Activated CD4-positive, alpha-beta T cell treated with anti-CD3 and anti-CD28 coated beads, Interleukin-2, amount 50 U/mL, for 1 hour (primary cell): ENCODE measurements around the gene DPP7.

Experiments
- DNase-seq: peaks from one replicate; pipeline ENCODE4 v3.0.0-alpha.2; 2020

DPP7 gene

DNA sequence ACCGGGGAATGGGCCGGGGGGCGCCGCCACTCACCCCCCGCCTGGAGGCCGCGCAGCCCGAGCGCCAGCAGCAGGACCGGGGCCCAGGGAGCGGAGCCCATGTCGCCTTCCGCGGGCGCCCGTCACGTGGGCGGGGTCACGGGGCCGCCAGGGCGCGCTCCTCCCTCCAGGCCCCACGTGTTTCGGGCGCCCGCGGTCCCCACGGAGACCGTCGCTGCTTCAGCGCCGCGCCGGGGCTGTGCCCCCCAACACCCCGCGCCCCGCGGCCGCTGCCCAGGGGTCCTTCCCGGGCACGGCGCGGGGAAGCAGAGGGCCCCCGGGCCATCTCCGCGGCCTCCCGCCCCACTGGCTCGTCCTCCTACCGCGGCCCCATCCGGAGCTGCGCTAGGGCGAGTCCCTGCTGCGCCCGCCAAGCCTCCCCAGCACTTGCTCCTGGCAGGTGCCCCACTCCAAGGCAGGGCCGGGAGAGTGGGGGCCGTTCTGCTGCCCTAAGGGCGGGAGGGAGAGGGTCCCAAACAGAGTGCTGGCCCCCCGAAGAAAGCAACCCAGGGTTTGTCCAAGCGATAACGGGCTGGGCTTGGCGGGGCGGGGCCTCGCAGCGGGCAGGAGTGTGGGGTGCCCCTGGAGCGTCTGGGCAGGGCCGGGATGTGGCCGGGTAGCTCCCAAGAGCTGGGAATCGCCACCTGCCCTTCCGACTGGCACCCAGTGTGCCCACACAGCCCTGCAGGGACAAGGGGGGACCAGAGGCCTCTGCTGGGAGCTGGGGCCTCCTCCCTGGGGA lies at the start of gene DPP7:
Gene DPP7, minus strand, starts transcription at position 121 of the 781 bp plus-strand sequence. Its CDS starts 20 bp downstream, at position 101.
- DNase-seq: peak; percentile 77

GRCh38 chr9:137163805-137164204 lies 49.3 kb upstream of the DPP7 start:
- no peak for DNase-seq

- DNase-seq: no peak
These were observed 48.8 kb upstream of the DPP7 start for GRCh38 chr9:137163365-137163715.

DNA sequence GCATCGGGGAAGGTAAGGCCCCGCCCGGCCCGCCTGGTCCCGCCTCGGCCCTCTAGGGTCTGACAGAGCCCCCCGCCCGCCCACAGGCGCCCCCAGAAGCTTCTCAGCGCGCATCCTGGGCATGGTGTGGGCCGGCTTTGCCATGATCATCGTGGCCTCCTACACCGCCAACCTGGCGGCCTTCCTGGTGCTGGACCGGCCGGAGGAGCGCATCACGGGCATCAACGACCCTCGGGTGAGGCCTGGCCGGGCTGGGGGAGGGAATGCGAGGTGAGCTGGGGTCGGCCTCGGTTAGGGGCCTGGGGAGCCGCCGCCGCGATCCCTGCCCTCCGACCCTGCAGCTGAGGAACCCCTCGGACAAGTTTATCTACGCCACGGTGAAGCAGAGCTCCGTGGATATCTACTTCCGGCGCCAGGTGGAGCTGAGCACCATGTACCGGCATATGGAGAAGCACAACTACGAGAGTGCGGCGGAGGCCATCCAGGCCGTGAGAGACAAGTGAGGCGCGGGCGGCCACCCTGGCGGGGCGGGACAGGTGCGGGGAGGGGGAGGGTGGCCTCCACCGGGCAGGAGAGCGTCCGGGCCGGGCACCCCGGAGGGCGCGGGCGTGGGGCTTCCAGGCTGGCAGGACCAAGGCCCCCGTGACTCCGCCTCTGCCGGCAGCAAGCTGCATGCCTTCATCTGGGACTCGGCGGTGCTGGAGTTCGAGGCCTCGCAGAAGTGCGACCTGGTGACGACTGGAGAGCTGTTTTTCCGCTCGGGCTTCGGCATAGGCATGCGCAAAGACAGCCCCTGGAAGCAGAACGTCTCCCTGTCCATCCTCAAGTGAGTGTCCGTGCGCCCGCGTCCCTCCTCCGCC lies 48.2 kb upstream of the DPP7 start:
- DNase-seq: no peak

DNA sequence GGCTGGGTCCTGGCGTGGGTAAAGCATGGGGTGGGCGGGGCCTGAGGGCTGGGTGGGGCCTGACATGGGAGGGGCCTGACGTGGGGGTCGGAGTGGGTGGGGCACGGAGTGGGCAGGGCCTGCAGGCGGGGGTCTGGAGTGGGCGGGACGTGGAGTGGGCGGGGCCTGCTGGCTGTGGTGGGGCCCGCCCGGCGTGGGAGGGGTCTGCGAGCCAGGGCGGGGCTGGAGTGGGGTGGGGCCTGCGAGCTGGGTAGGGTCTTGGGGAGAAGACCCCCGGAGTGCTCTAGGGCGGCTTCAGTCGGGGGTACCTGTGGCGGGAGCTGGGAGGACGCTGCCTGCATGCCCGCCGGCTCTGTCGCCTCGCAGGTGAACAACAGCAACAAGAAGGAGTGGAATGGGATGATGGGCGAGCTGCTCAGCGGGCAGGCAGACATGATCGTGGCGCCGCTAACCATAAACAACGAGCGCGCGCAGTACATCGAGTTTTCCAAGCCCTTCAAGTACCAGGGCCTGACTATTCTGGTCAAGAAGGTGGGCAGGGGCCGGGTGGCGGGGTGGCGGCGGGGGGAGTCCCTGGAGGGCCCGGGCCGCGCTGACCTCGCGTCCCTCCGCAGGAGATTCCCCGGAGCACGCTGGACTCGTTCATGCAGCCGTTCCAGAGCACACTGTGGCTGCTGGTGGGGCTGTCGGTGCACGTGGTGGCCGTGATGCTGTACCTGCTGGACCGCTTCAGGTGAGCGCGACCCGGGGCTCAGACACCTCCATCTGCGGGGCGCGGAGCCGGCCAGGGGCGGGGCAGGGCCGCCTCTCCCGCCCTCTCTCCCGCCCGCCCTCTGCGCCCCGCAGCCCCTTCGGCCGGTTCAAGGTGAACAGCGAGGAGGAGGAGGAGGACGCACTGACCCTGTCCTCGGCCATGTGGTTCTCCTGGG lies 47.3 kb upstream of the DPP7 start:
- DNase-seq: no peak

GRCh38 chr9:137160716-137161557 lies 46.4 kb upstream of the DPP7 start:
- DNase-seq: no peak

DNA sequence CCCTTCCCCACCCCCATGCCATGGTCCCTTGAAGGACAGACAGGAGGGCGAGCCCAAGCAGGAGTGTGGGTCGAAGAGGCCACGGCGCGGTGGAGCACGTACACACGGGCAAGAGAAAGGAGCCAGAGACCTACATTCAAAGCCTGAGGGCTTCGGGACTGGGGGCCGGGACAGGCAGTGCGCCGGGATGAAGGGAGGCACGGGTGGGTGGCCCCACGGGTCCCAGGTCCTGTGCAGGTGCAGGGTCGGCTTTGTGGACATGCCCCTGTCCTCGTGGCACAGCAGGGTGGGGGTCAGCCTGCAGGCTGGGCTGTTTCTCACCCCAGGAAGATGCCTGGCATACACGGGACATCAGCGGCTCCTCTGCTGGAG lies 45.5 kb upstream of the DPP7 start:
- no peak for DNase-seq

GRCh38 chr9:137159105-137160053 lies 44.8 kb upstream of the DPP7 start:
- DNase-seq: no peak

DNA sequence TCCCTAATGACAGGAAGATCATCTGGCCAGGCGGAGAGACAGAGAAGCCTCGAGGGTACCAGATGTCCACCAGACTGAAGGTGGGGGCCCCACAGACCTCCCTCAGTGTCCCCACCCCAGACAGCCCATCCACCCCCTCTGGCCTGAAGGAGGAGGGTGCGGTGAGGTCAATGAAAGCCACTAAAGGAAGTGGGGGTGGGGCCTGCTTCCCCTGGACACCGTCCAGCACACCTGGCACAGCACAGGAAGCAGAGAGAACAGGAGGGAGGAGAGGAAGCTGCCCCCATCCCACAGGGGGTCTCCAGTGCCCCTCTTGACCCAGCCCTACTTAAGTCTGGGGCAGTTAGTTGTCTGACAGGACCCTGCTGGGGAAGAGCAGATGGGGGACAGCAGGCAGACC lies 44.1 kb upstream of the DPP7 start:
- no peak for DNase-seq

DNA sequence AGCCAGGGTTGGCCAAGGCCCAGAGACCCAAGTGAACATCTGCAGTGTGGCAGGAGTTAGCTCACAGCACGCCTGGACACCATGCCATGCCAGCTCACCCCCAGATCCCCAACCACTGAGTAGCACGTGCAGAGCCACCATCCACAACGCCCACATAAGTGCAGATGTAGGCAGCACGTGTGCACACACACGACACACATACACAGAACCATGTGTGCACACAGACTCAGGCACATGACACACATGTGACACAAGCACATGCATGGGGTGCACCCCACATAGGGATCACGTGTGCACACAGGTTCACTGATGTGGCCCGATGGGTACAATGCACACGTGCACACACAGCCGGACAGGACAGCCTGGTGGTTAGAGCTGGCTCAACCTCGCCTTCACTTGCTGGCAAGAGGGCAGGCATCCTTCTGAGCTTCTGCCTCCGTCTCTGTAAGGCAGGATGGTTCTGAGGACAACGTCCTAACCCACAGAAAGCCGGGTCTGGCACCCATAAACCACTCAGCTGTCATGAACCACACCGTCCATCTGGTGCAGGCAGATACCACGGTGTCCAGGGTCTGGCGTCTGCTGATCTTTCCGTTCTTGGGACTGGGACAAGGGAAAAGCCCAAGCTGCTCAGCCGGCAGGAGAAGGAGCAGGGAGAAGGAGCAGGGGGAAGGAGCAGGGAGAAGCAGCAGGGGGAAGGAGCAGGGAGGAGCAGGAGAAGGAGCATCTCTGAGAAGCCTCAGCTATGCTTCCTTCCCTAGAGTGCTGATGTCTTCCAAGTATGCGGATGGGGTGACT lies 43.3 kb upstream of the DPP7 start:
- DNase-seq: no peak

- peak; percentile 57 for DNase-seq
These were observed 42.2 kb upstream of the DPP7 start for GRCh38 chr9:137156567-137157375.

DNA sequence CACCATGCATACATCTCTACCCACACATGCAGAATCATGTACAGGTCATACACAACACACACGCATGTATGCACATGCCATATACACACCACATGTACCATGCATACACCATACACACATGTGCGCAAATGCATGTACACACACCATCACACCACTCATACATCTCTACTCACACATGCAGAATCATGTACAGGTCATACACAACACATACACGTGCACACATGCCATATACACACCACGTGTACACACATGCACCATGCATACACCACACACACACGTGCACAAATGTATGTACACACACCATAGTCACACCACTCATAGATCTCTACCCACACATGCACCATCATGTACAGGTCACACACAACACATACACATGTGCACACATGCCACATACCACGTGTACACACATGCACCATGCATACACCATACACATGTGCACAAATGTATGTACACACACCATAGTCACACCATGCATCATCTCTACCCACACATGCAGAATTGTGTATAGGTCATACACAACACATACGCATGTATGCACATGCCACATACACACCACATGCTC lies 38.4 kb upstream of the DPP7 start:
- DNase-seq: no peak

- DNase-seq: no peak
These were observed 36.3 kb upstream of the DPP7 start for GRCh38 chr9:137150617-137151457.

- DNase-seq: no peak
These were observed 35.5 kb upstream of the DPP7 start for GRCh38 chr9:137149942-137150616.

GRCh38 chr9:137149363-137149762 lies 34.8 kb upstream of the DPP7 start:
- no peak for DNase-seq

DNA sequence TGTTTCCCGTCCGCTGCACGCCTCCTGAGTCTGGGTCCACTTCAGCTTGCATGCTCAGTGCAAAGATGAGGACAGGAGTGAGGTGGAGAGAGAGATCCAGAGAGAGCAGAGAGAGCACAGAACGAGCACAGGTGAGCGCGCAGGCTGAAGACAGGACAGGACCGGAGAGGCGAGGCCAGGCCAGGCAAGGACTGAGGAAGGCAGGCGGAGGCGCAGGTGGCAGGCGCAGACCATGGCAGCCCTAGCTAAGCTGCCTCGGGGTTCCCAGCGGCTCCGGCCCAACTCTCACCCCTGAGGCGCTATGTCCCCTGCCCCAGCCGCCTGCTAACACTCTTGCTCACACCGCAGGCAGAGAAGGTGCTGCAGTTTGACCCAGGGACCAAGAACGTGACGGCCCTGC lies 34.1 kb upstream of the DPP7 start:
- no peak for DNase-seq

DNA sequence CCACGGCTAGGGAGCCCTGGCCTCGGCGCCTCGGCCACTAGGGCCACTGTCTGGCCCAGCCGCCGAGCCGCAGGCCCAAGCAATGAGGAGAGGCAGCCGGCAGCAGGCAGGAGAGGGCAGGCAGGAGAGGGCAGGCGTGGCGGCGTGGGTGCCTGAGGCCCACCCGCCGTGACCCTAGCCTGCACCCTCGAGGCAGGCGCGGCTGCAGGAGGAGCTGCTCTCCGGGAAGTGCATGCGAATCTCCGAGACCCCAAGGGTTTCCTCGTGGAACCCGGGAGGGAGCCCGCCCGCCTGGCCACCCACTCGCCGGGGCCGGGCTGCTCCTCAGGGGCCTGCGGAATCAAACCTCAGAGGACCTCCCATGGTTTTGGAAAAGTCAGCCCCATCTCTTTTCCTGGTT lies 33.7 kb upstream of the DPP7 start:
- no peak for DNase-seq
